ENCODE data around the gene MYL6B.

DNA sequence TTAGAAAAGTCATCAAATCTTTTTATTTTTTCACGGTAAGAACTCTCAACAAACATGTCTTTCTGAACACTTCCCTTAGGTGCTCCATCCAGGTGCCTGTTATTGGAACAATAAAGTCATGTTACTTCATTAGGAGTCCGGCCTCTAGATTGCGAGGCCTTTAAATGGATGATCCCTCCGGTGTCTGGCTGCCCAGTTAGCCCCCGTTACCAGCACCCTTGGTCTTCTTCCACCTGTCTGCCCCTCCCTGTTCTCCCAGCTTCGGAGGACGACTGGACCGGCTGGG is 48.6 kb upstream of the MYL6B start:
- no peak for TF ChIP-seq POLR2A (IDR thresholded peaks at IDR 0.05)
- TF ChIP-seq CTCF (IDR thresholded peaks at IDR 0.05), result no peak
- TF ChIP-seq POLR2AphosphoS5 (IDR thresholded peaks at IDR 0.05), result no peak

Measured in breast epithelium (tissue), 3 donors.